GM20000 (cell line): ENCODE measurements around the gene AMOTL2.

Source experiments
- DNase-seq: peaks from one replicate; pipeline ENCODE4 v3.0.0; 2012; ENCODE audit warnings: low spot score
- CTCF ChIP-seq: IDR thresholded peaks from 2 replicates; pipeline ENCODE4 v1.5.1; 2012; ENCODE audit warnings: mild to moderate bottlenecking, control low read depth; ENCODE audit errors: extremely low read depth, missing control alignments

Gene AMOTL2

DNA sequence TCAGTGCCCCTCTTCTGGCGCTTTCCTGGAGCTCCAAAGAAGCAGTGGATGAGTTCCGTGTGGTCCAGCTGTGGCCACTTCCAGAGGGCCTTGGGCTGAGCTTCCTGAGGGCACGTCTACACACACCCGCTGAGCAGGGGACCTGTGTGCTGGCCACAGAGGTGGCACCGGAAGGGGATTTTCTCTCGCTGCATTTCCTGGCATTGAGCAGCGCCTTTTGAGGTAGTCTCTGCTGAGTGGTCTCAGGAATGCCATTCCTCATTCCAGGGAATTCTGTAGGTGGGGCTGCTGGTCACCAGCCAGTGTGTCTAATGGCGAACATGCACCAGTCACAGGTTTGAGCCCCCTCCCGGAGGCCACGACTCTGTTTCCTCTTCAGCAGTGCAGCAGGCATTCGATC lies 48.1 kb downstream of the AMOTL2 start:
- no peak for TF ChIP-seq CTCF

DNA sequence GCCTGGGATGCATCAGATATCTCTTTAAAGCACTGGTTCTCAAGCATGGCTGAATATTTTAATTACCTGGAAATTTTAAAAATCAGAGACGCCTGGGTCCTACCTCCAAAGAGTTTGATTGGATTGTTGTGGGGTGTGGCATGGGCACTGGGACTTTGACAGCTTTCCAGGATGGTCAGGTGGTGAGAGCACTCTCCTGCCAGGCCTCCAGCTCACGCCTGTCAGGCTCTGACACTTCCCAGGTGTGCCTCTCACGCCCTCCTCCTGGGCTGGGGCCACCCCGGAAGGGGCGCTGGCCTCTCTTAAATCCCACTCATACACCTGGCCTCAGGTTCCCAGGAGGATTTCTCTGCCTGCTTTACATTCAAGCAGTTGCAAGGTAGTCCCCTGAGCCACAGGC lies 48.5 kb downstream of the AMOTL2 start:
- TF ChIP-seq CTCF, result no peak
- DNase-seq, result no peak

More for the DNA sequence above, 48.1 kb downstream of the AMOTL2 start:
- no peak for DNase-seq

DNA sequence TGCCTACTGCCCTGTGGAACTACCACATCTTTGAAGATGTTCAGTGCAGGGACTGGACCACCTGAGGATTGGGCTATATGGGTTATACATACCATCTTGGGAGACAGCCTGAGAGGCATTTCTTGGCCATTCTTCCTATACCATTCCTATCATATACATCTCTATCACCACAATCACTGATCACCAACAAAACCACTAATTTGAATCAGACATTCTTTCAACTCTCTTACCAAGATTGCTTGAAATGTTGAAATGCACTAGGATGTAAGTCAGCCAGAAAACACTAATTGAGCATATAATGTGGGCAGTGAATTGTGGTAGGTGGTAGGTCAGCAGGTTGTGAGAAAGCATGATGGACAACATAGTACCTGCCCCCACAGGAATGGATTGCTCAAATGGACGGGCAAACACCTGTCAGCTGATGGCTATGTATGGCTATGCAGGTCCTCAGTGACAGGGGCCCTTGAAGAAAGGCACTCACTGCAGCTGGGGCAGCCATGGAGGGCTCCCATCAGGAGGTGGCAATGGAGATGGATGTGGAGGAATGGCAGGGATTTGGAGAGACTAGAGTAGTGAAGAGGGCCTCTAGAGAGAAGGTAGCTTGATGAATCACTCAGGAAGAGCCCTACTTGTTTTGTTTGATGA lies 49.1 kb downstream of the AMOTL2 start:
- DNase-seq, result no peak
- TF ChIP-seq CTCF, result no peak

DNA sequence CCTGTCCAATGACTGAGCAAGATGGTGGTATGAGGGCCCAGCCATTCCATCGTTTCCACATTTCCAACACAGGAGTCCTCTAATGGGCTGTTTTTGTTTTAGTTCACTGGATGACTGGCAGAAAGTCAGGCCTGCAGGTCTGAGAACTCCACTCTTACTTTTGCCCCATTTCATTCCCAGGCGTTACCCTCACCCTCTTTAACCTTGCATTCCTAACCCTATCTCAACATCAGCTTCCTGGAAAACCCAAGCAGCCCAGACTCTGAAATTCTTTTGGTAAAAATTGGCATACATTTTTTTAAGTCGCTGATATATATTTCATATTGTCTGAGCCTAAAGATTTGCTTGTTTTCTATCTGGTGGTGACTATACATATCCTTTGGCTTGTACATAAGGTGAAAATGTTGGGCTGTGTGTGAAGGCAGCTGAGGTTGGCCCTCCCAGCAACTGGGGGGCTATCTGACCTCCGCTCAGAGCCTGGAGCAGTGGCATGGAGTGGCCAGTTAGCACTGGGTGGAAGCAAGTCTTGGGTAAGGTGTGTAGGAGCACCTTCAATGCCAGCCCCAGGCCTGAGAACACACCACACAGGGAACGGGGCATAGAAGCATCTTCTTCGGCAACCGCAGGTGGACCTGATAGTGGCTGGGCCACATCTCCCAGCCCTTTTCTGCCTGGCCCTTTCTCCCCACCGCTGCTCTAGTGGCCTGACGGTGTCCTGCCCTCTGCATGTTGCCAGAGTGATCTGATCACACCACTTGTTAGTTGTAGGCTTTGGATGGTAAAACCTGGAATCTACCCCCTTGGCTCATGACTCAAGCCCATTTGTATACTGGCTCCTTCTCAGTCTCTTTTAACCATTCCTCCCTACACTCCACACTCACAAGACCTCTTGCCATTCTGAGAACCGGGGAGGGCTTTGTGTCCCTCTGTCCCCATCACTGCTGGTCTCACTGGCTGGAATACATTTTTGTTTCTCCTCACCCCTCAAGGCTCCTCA lies 50.0 kb downstream of the AMOTL2 start:
- TF ChIP-seq CTCF, result no peak
- DNase-seq, result no peak

- no peak for DNase-seq
- no peak for TF ChIP-seq CTCF
Observed at GRCh38 chr3:134322286-134322685, 52.0 kb downstream of the AMOTL2 start.

GRCh38 chr3:134320749-134321148 lies 53.5 kb downstream of the AMOTL2 start:
- DNase-seq, result no peak
- TF ChIP-seq CTCF, result no peak

DNA sequence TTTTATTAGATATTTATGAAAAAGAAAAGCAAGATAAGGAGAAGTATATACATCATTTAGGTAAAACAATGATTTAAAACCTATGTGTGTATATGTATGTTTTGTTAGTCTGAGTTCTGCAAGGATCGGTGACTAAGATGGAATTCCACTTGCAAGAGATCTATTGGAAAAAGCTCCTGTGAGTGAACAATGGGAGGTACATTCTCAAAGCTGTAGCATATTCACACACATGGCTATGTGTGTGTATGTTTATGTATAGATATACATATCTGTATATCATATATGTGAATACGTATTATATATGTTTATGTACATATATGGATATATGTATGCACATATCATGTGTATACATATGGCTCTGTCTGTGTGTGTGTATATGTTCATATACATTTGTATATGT lies 54.3 kb downstream of the AMOTL2 start:
- DNase-seq, result no peak
- TF ChIP-seq CTCF, result no peak
